HG03066 (cell line): Measurements from ENCODE around the gene SORCS1.
"Not testable (repeated sequence)": the region's sequence is repeated elsewhere in the genome, so short reads cannot be mapped to it uniquely, and the experiment has no call there.

Source experiments
- ATAC-seq: cut with Tn5 transposase; IDR thresholded peaks from one replicate; pipeline ENCODE4 v1.9.1; 2021; ENCODE audit warnings: low read depth; ENCODE audit not compliant: unreplicated experiment

The SORCS1 gene

DNA sequence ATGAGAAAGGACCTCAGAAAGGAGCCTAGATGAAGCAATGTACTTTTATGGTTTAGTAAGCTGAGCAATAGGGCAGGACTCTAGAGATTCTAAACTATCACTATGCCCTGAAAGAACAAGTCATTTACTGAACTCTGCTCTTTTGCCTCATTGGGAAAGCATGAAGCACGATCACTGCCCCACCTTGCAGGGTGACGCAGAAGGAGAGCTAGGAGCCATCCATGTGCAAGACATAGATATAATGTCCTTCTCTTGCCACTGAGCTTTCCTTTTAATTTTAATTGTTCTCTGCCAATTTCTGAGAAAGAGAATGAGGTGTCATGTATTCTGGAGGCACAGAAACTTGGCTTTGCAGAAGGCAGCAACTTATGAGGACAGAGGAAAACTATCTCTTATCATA, 108.3 kb downstream of the SORCS1 start:
- ATAC-seq = no peak

GRCh38 chr10:107054469-107055156, 109.9 kb downstream of the SORCS1 start:
- ATAC-seq = no peak

- ATAC-seq = no peak
Observed at GRCh38 chr10:107051769-107052168, 112.7 kb downstream of the SORCS1 start.

DNA sequence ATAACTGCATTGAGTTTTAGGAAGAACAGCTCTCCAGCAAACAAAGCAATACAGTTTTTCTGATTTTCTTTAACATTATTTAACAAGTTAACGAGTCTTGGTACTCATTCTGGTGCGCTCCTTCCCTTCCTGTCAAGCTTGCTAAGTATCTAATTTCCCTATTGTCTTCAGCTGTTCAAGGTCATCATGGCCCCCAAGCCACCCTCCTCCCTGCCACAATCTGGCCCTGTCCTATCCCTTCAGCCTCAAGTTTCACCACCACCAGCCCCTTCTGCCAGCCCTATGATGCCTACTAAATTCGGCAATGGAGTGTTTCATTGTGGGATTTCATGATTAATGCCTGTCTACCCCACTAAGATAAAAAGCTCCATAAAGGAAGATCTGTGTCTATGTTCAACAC, 121.0 kb downstream of the SORCS1 start:
- no peak for ATAC-seq

GRCh38 chr10:107037192-107038122, 127.0 kb downstream of the SORCS1 start:
- ATAC-seq = no peak

GRCh38 chr10:107033799-107034422, 130.6 kb downstream of the SORCS1 start:
- ATAC-seq = no peak

- no peak for ATAC-seq
Observed at GRCh38 chr10:107032700-107033401, 131.7 kb downstream of the SORCS1 start.

GRCh38 chr10:107031931-107032699, 132.4 kb downstream of the SORCS1 start:
- ATAC-seq = no peak

DNA sequence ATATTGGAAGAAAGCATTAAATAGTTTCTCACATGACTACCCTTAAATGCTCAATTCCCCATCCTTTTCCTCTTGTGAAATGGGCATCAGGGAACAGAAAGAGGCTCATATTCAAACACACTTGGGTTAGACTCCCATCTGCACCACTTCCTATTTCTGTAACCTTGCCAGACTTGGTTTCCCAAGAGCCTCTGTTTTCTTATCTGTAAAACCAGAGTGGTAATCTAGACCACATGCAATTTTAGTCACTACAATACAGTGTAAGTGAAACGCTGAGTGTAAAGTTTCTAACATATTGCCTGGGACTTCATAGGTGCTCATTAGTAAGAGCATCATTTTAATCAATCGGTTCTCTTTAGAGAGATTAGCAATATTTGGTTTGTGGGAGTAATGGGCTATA, 136.3 kb downstream of the SORCS1 start:
- ATAC-seq = no peak

DNA sequence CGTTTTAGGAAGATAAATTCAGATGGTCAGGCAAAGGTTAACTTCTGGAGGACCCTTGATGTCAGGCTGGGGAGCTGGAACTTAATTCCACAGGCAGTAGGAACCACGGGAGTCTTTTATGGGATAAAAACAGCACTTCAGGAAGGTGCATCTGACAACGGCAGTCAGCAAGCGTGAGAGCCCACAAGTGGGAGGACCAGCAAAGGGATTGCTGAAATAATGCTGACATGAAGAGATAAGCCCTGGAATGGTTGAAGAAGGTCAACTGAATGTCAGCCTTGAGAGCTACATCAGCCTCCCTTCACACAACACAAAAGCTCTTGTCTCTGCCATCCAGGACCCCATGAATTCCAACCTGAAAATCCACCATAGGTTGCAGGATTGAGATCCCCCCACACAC, 138.8 kb downstream of the SORCS1 start:
- ATAC-seq = no peak

DNA sequence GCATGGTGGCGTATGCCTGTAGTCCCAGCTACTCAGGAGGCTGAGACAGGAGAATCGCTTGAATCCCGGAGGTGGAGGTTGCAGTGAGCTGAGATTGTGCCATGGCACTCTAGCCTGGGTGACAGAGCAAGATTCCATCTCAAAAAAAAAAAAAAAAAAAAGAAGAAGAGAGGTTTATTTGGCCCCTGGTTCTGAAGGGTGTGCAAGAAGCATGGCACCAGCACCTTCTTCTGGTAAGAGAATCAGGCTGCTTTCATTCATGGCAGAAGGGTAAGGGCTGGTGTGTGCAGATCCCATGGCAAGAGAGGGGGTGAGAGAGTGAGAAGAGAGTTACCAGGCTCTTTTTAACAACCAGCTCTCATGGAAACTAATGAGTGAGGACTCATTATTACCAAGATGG, 140.5 kb downstream of the SORCS1 start:
- ATAC-seq = not testable (repeated sequence)

GRCh38 chr10:107022600-107023354, 141.7 kb downstream of the SORCS1 start:
- ATAC-seq = no peak

DNA sequence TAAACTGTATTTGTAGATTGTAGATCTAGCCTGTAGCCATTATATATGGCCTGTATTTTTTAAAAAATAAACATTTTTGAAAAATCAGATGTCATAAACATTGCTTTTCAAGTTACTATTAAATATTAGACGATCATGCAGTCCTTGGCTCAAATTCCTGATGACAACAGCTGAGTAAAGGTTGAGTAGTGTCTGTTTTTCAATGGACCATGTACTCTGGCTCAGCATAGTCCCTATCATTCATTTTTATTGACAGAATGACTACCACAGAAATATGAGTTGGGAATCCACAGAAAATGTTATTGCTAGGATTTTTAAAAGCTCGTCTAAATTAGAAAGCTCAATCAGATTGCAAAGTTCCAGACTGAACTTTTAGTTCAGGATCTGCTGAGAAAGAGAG, 145.4 kb downstream of the SORCS1 start:
- no peak for ATAC-seq

- ATAC-seq = no peak
Observed at GRCh38 chr10:107013258-107014006, 151.1 kb downstream of the SORCS1 start.

GRCh38 chr10:107011992-107012391, 152.5 kb downstream of the SORCS1 start:
- no peak for ATAC-seq

GRCh38 chr10:107011105-107011504, 153.4 kb downstream of the SORCS1 start:
- no peak for ATAC-seq

DNA sequence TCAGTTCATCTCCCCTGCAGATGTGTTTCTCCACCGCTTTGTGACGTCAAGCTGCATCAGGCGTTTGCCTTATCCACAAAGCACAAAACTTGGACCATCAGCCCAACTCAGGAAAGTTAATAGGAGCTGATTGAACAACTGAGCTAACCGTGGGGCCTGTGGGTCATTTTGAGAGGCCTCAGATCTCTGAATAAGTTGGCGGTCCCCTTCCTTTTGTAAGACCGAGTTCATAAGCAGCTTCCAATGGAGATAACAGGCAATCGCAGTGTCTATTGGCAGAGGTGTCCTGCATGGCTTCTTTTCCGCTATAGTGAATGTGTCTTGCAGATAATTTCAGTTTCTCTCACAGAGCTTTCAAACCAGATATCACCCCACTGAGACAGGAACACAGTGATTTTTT, 154.0 kb downstream of the SORCS1 start:
- no peak for ATAC-seq

DNA sequence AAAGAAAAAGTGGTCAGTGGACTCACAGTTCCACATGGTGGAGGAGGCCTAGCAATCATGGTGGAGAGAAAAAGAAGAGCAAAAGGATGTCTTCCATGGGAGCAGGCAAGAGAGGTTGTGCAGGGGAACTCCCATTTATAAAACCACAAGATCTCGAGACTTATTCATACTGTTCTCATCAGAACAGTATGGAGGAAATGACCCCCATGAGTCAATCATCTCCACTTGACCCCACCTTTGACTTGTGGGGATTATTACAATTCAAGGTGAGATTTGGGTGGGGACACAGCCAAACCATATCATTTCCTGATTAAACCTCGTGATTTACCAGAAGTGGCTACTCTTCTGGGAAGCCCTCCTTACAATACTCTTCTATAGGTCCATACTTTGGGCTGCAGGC, 160.1 kb downstream of the SORCS1 start:
- ATAC-seq = no peak

DNA sequence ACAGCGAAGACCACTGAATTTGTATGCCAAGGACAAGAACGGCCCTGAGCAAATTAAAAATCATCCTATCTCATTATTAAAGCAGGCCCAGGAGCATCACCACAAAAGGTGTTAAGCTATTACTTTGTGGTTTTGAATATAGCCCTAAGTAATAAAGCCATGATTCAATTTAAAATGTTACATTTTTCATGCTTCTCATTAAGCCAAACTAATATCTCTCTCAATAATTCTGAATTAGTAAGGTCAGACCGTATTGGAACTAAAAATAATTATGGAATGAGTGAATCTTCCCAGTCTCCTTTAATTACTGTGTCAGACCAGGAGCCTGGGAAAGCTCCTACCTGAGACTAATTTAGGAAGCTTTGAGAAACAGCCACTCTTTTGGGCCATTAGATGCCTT, 162.4 kb downstream of the SORCS1 start:
- no peak for ATAC-seq
